T-helper 1 cell treated with Interleukin-12 subunit alpha and Interleukin-12 subunit beta and Interleukin-4 antibody, amounts not matched to agents 30 ng/mL and 1 ng/mL, for 36 hours (primary cell): ENCODE measurements around the gene TMC8. TPM values are rescaled to one million over a fixed set of nuclear protein-coding genes. Genes with fewer than 3 reads are reported as not detected.
"Not testable (repeated sequence)": the region's sequence is repeated elsewhere in the genome, so short reads cannot be mapped to it uniquely, and the experiment has no call there.

Experiments used
- intact Hi-C: fragments of 100-400 bp; cut with micrococcal nuclease; formaldehyde crosslinking; loops from one replicate; pipeline ENCODE4 v1.15.1; 2024
- total RNA-seq: library from RNA; stranded (reverse); gene quantifications from 2 replicates; pipeline ENCODE4 v1.2.3, GENCODE V29; 2022

The TMC8 gene
- total RNA-seq, 1 donor from 2014 or later = 412 TPM

- intact Hi-C loops = no loop called here
Measured at GRCh38 chr17:78148286-78149016, 17.9 kb downstream of the TMC8 start.

- intact Hi-C loops = no loop called here
Measured at GRCh38 chr17:78151514-78152008, 21.0 kb downstream of the TMC8 start.

GRCh38 chr17:78154903-78155811 is 24.6 kb downstream of the TMC8 start:
- intact Hi-C loops = no loop called here

GRCh38 chr17:78159575-78160158 is 29.1 kb downstream of the TMC8 start:
- intact Hi-C loops = loop anchor here (10.0 kb wide), 1 partner anchor 815 kb away; the partner anchor contains the start of gene LGALS3BP

GRCh38 chr17:78163881-78164747 is 33.5 kb downstream of the TMC8 start:
- intact Hi-C loops = loop anchor here (10.0 kb wide), 1 partner anchor 811 kb away; the partner anchor contains the start of gene LGALS3BP

- intact Hi-C loops = loop anchor here (5.0 to 10.0 kb wide), 2 partner anchors 33 to 810 kb away; partner anchors contain the start of genes LGALS3BP and TMC8
Measured at GRCh38 chr17:78164748-78165607, 34.4 kb downstream of the TMC8 start.

GRCh38 chr17:78166416-78166815 is 35.8 kb downstream of the TMC8 start:
- intact Hi-C loops = loop anchor here (5.0 to 10.0 kb wide), 2 partner anchors 34 to 808 kb away; partner anchors contain the start of genes LGALS3BP and TMC8

GRCh38 chr17:78168242-78168902 is 37.8 kb downstream of the TMC8 start, which contains the start of gene SYNGR2:
SYNGR2 (plus strand) TSS chr17:78168581; CDS start chr17:78168617, 36 bp downstream.
- intact Hi-C loops = loop anchor here (1.0 to 10.0 kb wide), 8 partner anchors 19 to 806 kb away; partner anchors contain the start of genes AFMID, BIRC5, LGALS3BP and TK1

GRCh38 chr17:78168903-78169793 is 38.6 kb downstream of the TMC8 start:
- intact Hi-C loops = loop anchor here (1.0 to 10.0 kb wide), 8 partner anchors 18 to 806 kb away; partner anchors contain the start of genes AFMID, BIRC5, LGALS3BP and TK1

GRCh38 chr17:78170692-78171590 is 40.4 kb downstream of the TMC8 start:
- intact Hi-C loops = no loop called here

- intact Hi-C loops = not testable (repeated sequence)
Measured at GRCh38 chr17:78171591-78172248, 41.1 kb downstream of the TMC8 start.

- intact Hi-C loops = no loop called here
Measured at GRCh38 chr17:78172249-78173051, 41.9 kb downstream of the TMC8 start.

GRCh38 chr17:78173097-78173715 is 42.6 kb downstream of the TMC8 start:
- intact Hi-C loops = no loop called here

GRCh38 chr17:78174346-78174869 is 43.8 kb downstream of the TMC8 start:
- intact Hi-C loops = no loop called here
